Ovary (tissue), 3 donors: ENCODE data around the gene CYTIP.

Experiments
- CTCF ChIP-seq, 3 donors: fragments of 450-650 bp in 2 of 3; fragments of 200-600 bp in 1 of 3; IDR thresholded peaks; one replicate each; pipeline versions ENCODE4 v1.5.1 to v1.8.0; 2016 to 2022; ENCODE audit warnings: antibody characterized with exemption in 3 of 3, mild to moderate bottlenecking in 1 of 3
- EP300 ChIP-seq: sonication (generic); formaldehyde crosslinking; IDR thresholded peaks from one replicate; pipeline ENCODE4 v1.6.1; 2017; ENCODE audit warnings: antibody characterized with exemption
- donor health status: DM: no; HTN: no; CAD: no.

GRCh38 chr2:157469726-157470125 is 25.8 kb upstream of the CYTIP start:
- TF ChIP-seq CTCF (IDR thresholded peaks at IDR 0.05) (no peak), EP300 (no peak)
